ENCODE data around the gene SELENON.

GRCh38 chr1:25781130-25781433, 18.9 kb upstream of the SELENON start:
- TF ChIP-seq POLR2A (IDR thresholded peaks at IDR 0.05) (no peak), CTCF (IDR thresholded peaks at IDR 0.05 in 4 of 5, conservative IDR thresholded peaks at IDR 0.05 in 1 of 5) (no peak)

Data from gastrocnemius medialis (tissue), 4 donors.